K562 (cell line): ENCODE data around the gene HMOX2. TPM values are rescaled to one million over a fixed set of nuclear protein-coding genes. Genes with fewer than 3 reads are reported as not detected.

Source experiments
- ATAC-seq: fragments of 200-7000 bp; cut with Tn5 transposase; 3 replicates; pipeline ENCODE4 v1.9.1; 2020; ENCODE audit warnings: moderate library complexity
- BruUV-seq: library from RNA; stranded (reverse); fragments of 400-500 nt; replicated peaks from 2 replicates; lab custom pipeline; 2021; lab: Mats Ljungman, UMichigan
- CTCF ChIA-PET: fragments of 300-600 bp; formaldehyde crosslinking; extraction: SDS; loops from one replicate; lab custom pipeline; 2021; ENCODE audit warnings: low intra/inter-chr PET ratio; lab: Yijun Ruan, JAX
- POLR2A ChIA-PET: fragments of 300-600, 350-650 bp; sonication (Branson Sonifier 250); formaldehyde crosslinking; extraction: SDS; loops from one replicate; lab custom pipeline; 2021; ENCODE audit warnings: antibody characterized with exemption, inconsistent platforms; lab: Yijun Ruan, JAX
- DNase-seq, 4 experiments: peaks; one replicate each; pipeline versions ENCODE4 v3.0.0 to v3.0.0-alpha.2; 2011 to 2018; ENCODE audit warnings: low spot score in 3 of 4, mixed read lengths in 3 of 4; ENCODE audit errors: extremely low read depth in 1 of 4
- FAIRE-seq: peaks from 2 replicates; lab custom pipeline; 2011; peaks lifted over from hg19 to GRCh38; lab: Jason Lieb, UNC
- H2AFZ ChIP-seq: 2 replicates; pipeline ENCODE4 v1.6.0; 2011; ENCODE audit warnings: low read depth, low read length, control low read depth, inconsistent platforms
- H3K27ac ChIP-seq: fragments of 200-600 bp; 3 replicates; pipeline ENCODE4 v1.8.0; 2011; ENCODE audit warnings: low read depth, mild to moderate bottlenecking, control low read depth, inconsistent platforms, low read length, moderate library complexity, mixed read lengths; ENCODE audit errors: extremely low read depth
- H3K27me3 ChIP-seq, 2 experiments: fragments of 300-600 bp in 1 of 2; 2 replicates in 1 of 2; 3 replicates in 1 of 2; pipeline versions ENCODE4 v1.6.0 to v1.8.0; 2011; ENCODE audit warnings: inconsistent platforms in 2 of 2, low read length in 2 of 2, mild to moderate bottlenecking in 1 of 2, mixed read lengths in 1 of 2, moderate library complexity in 1 of 2; ENCODE audit not compliant: control insufficient read depth in 2 of 2, insufficient read depth in 2 of 2
- H3K36me3 ChIP-seq: fragments of 300-600 bp; 3 replicates; pipeline ENCODE4 v1.8.0; 2011; ENCODE audit warnings: mild to moderate bottlenecking, low read length, inconsistent platforms; ENCODE audit not compliant: control insufficient read depth, insufficient read depth
- H3K4me1 ChIP-seq, 2 experiments: fragments of 200-600 bp in 1 of 2; replicated peaks in 1 of 2; 2 replicates in 1 of 2; 3 replicates in 1 of 2; pipeline versions ENCODE4 v1.5.1 to v1.8.0; 2011; ENCODE audit warnings: inconsistent platforms in 2 of 2, low read length in 2 of 2, mild to moderate bottlenecking in 1 of 2, mixed read lengths in 1 of 2, moderate library complexity in 1 of 2; ENCODE audit not compliant: control insufficient read depth in 2 of 2, insufficient read depth in 2 of 2
- H3K4me2 ChIP-seq: 2 replicates; pipeline ENCODE4 v1.6.1; 2011; ENCODE audit warnings: low read length, control low read depth, inconsistent platforms, mixed read lengths; ENCODE audit not compliant: insufficient read depth
- H3K4me3 ChIP-seq: fragments of 200-600 bp; sonication (generic), shearing (Covaris generic); 2 replicates; pipeline ENCODE4 v1.5.1; 2016; ENCODE audit warnings: control low read depth, inconsistent platforms
- H3K79me2 ChIP-seq: fragments of 200-600 bp; 3 replicates; pipeline ENCODE4 v1.8.0; 2011; ENCODE audit warnings: low read length, inconsistent platforms; ENCODE audit not compliant: control insufficient read depth, insufficient read depth
- H3K9ac ChIP-seq, 2 experiments: 2 replicates each; pipeline versions ENCODE4 v1.6.0 to v1.6.1; 2011; ENCODE audit warnings: low read depth in 2 of 2, low read length in 2 of 2, control low read depth in 1 of 2, inconsistent platforms in 1 of 2, mild to moderate bottlenecking in 1 of 2, mixed read lengths in 1 of 2; ENCODE audit not compliant: insufficient read depth in 1 of 2
- H3K9me1 ChIP-seq: one replicate; pipeline ENCODE4 v1.6.0; 2011; ENCODE audit warnings: inconsistent platforms, mild to moderate bottlenecking, low read length, moderate library complexity; ENCODE audit not compliant: control insufficient read depth, insufficient read depth
- H3K9me3 ChIP-seq: replicated peaks from 2 replicates; pipeline ENCODE4 v1.5.1; 2011; ENCODE audit warnings: low read depth, low read length, inconsistent platforms; ENCODE audit not compliant: control insufficient read depth, insufficient read depth
- H4K20me1 ChIP-seq: replicated peaks from 2 replicates; pipeline ENCODE4 v1.6.1; 2011; ENCODE audit warnings: low read length, inconsistent platforms, mixed read lengths; ENCODE audit not compliant: control insufficient read depth, insufficient read depth
- ATF1 ChIP-seq, 2 experiments: fragments of 450-650 bp in 1 of 2; IDR thresholded peaks; 2 replicates each; pipeline ENCODE4 v1.6.1; 2016; ENCODE audit warnings: missing compliant biosample characterization in 1 of 2, missing genetic modification characterization in 1 of 2
- CHCHD3 ChIP-seq: fragments of 250-450 bp; sonication (Bioruptor Pico); IDR thresholded peaks from 2 replicates; pipeline ENCODE4 v2.1.2; 2022; ENCODE audit warnings: mild to moderate bottlenecking
- DPF2 ChIP-seq: fragments of 450-650 bp; IDR thresholded peaks from 2 replicates; pipeline ENCODE4 v1.6.1; 2016
- FOS ChIP-seq: IDR thresholded peaks from 3 replicates; pipeline ENCODE4 v1.6.1; 2011; ENCODE audit not compliant: insufficient read length; ENCODE audit errors: extremely low read depth
- FOXK2 ChIP-seq, 2 experiments: fragments of 450-650 bp; IDR thresholded peaks in 1 of 2; conservative IDR thresholded peaks in 1 of 2; 2 replicates each; pipeline ENCODE4 v1.6.1; 2016; ENCODE audit warnings: low read depth in 2 of 2, mild to moderate bottlenecking in 1 of 2
- LARP7 ChIP-seq: fragments of 450-650 bp; IDR thresholded peaks from 2 replicates; pipeline ENCODE4 v1.6.1; 2016
- RBBP5 ChIP-seq: fragments of 200-600 bp; sonication (generic); IDR thresholded peaks from 2 replicates; pipeline ENCODE4 v1.6.1; 2012; ENCODE audit warnings: borderline replicate concordance, mild to moderate bottlenecking, low read length, control low read depth, inconsistent platforms; ENCODE audit not compliant: insufficient read depth, poor library complexity, severe bottlenecking
- SPI1 ChIP-seq: IDR thresholded peaks from 2 replicates; pipeline ENCODE4 v1.6.1; 2011; ENCODE audit warnings: low read depth, low read length, control low read depth, borderline replicate concordance
- TAF1 ChIP-seq: IDR thresholded peaks from 2 replicates; pipeline ENCODE4 v1.6.1; 2011; ENCODE audit warnings: mild to moderate bottlenecking, low read length, moderate library complexity; ENCODE audit not compliant: insufficient read depth, control insufficient read depth, severe bottlenecking; ENCODE audit errors: extremely low read depth
- ZNF431 ChIP-seq: sonication (generic); formaldehyde crosslinking; IDR thresholded peaks from 2 replicates; pipeline ENCODE4 v1.8.0; 2022; ENCODE audit warnings: mild to moderate bottlenecking, missing genetic modification reagents
- WGBS: fragments of 100-300 bp; shearing (Covaris generic); methylation state at CpG from one replicate; pipeline ENCODE4 v1.1.6; 2016; ENCODE audit warnings: low coverage, mixed read lengths; ENCODE audit not compliant: insufficient coverage; ENCODE audit errors: missing lambda C conversion rate; 5-methylcytosine and 5-hydroxymethylcytosine counted together
- in situ Hi-C: fragments of 300-500 bp; cut with MboI; formaldehyde crosslinking; loops from 4 replicates; pipeline ENCODE4 v1.15.0; 2018; ENCODE audit warnings: inconsistent platforms, mixed read lengths
- intact Hi-C: fragments of 100-400 bp; cut with micrococcal nuclease; formaldehyde crosslinking; loops from 2 replicates; pipeline ENCODE4 v1.14.2; 2022
- polyA plus RNA-seq, 8 experiments: library from polyadenylated mRNA; depleted of rRNA in 4 of 8; stranded (reverse) in 5 of 8; unstranded in 3 of 8; fragments of >200 nt; fragmentation: Nextera tagmentation in 2 of 8; fragmentation: Illumina TruSeq in 1 of 8; extraction: Ambion mirVana in 2 of 8; extraction: Trizol in 1 of 8; gene quantifications; 2 replicates each; pipeline versions ENCODE4 v1.2.1 to v1.2.3, GENCODE V29; 2011 to 2014; ENCODE audit warnings: inconsistent platforms in 1 of 8, missing spikeins in 1 of 8
- total RNA-seq, 7 experiments: library from RNA; depleted of rRNA in 6 of 7; stranded (reverse); fragments of >200 nt in 6 of 7; fragmentation: Illumina TruSeq in 2 of 7; extraction: Trizol in 2 of 7; gene quantifications; 2 replicates each; pipeline versions ENCODE4 v1.2.1 to v1.2.3, GENCODE V29; 2011 to 2021; ENCODE audit warnings: low replicate concordance in 1 of 7
- TF ChIP-seq, protein P1 (sequence below), 3 experiments: IDR thresholded peaks in 2 of 3; conservative IDR thresholded peaks in 1 of 3; 2 replicates each; pipeline ENCODE4 v1.5.1; 2011 to 2012; ENCODE audit warnings: low read length in 3 of 3, mild to moderate bottlenecking in 3 of 3, control low read depth in 2 of 3, improper control_type of control experiment in 1 of 3, inconsistent platforms in 1 of 3, low read depth in 1 of 3, mixed read lengths in 1 of 3, moderate library complexity in 1 of 3; ENCODE audit not compliant: insufficient read depth in 2 of 3

The HMOX2 gene
- total and polyA plus RNA-seq, 9 of the 15 experiments (the other 6 are each of a cell fraction or from before 2014, with no cell fraction given) = 26.8 to 87.4 (median 57.4) TPM

DNA sequence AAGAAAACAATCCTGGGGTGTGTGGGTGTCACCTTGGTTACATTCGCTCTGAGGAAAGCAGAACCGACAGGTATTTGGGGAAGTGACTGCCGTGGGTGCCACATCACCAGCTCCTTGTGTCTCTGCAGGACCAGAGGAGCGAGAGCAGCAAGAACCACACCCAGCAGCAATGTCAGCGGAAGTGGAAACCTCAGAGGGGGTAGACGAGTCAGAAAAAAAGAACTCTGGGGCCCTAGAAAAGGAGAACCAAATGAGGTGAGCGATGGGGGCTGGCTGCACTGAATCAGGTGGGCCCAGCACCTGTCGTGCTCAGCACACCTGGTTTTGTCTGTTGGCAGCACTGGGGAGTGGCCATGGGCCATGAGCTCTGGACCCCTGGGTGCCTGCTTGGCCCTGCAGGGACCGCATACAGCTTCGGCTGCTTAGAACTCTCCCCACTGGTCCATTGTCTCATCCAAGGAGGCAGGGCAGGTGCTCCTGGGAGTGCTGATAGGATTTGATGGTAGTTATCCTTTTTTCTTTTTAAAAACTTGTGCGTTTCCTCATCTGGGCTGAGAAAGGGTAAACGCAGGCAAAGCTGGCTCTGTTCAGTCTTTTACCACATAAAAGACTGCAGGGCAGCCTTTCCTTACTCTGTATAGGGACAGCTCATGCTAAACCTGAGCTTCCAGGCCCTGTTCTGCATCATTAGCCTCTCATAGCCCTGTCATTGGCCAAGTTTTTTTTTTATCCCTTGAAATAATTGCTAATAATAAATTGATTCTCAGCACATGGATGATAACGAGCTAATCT lies 29.4 kb downstream of the HMOX2 start:
- Histone ChIP-seq H3K4me3 (no peak overlapping the region), H3K4me1 (peaks cover 0 to 4% of the 10 kb centered on the region in 2 experiments; a peak in 1 of 5 replicates)
- POLR2A ChIA-PET = interaction anchor here (0.6 to 1.3 kb wide), 3 partner anchors 11 to 78 kb away, joined by 3 to 4 read pairs (median 3); no protein-coding TSS in a partner anchor

DNA sequence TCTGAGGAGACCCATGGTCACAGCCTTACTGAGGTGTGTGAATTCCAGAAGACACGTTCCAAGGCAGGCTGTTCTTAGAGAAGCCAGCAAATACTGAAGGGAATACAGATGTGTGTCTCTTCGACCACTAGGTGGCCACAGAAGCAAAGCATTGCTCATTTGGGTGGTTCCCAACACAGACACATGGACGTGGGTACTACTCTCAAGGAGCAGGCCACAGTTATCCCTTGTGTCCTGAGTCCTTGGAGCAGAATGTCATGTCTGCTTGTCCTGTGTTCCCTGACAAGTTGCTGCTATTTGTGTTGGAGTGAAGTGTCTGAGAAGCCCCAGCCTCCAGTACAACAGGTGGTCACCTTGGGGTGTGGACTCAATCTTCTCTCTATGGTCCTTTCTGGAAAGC lies 30.3 kb downstream of the HMOX2 start:
- intact Hi-C loops = no loop called here
- no peak overlapping the region for H3K9ac ChIP-seq
- in situ Hi-C loops = no loop called here
- POLR2A ChIA-PET = no interaction called here
- no peaks in the 10 kb centered on the region for H3K9me1 ChIP-seq
- H3K36me3 ChIP-seq = peaks cover 57% of the 10 kb centered on the region; the same call in 2 of the 3 replicates
- peaks cover 14% of the 10 kb centered on the region; the same call in 1 of the 2 replicates for H4K20me1 ChIP-seq
- peak; percentile 92 for FAIRE-seq
- WGBS = 14% methylated on average over 3 of the region's 3 CpGs
- peak; percentile 98 for ATAC-seq
- CTCF ChIA-PET = interaction anchor here (0.5 to 0.8 kb wide), 2 partner anchors 42 to 44 kb away, joined by 3 to 5 read pairs; no protein-coding TSS in a partner anchor
- H3K4me1 ChIP-seq = peaks cover 0 to 4% of the 10 kb centered on the region in 2 experiments; a peak in 2 of 5 replicates
- H3K27me3 ChIP-seq = no peaks in the 10 kb centered on the region
- H3K4me3 ChIP-seq = no peak overlapping the region
- no peak overlapping the region for H3K27ac ChIP-seq
- BruUV-seq = no TSS peak
- peaks cover 7% of the 10 kb centered on the region; the same call in 2 of the 3 replicates for H3K79me2 ChIP-seq
- H3K4me2 ChIP-seq = no peak overlapping the region
- H2AFZ ChIP-seq = no peak overlapping the region
- no peaks in the 10 kb centered on the region for H3K9me3 ChIP-seq
- DNase-seq = peak; percentile 58 to 78 (median 64)
- TF ChIP-seq FOS (no peak), DPF2 (no peak), LARP7 (no peak), TAF1 (no peak), CHCHD3 (CRISPR knock-in tag) (no peak), ATF1 (CRISPR knock-in tag; IDR thresholded peaks at IDR 0.05) (no peak), ATF1 (tag; IDR thresholded peaks at IDR 0.05) (no peak), FOXK2 (conservative IDR thresholded peaks at IDR 0.05 in 1 of 2, IDR thresholded peaks at IDR 0.05 in 1 of 2; ENCODE audit: low read depth in 2 of 2) (0 out of 4 replicates have a peak, but pooled peaks of 1 of the 2 experiments have one; percentile 23)
- TF ChIP-seq, protein P1, sequence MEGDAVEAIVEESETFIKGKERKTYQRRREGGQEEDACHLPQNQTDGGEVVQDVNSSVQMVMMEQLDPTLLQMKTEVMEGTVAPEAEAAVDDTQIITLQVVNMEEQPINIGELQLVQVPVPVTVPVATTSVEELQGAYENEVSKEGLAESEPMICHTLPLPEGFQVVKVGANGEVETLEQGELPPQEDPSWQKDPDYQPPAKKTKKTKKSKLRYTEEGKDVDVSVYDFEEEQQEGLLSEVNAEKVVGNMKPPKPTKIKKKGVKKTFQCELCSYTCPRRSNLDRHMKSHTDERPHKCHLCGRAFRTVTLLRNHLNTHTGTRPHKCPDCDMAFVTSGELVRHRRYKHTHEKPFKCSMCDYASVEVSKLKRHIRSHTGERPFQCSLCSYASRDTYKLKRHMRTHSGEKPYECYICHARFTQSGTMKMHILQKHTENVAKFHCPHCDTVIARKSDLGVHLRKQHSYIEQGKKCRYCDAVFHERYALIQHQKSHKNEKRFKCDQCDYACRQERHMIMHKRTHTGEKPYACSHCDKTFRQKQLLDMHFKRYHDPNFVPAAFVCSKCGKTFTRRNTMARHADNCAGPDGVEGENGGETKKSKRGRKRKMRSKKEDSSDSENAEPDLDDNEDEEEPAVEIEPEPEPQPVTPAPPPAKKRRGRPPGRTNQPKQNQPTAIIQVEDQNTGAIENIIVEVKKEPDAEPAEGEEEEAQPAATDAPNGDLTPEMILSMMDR (IDR thresholded peaks at IDR 0.05 in 2 of 3, conservative IDR thresholded peaks at IDR 0.05 in 1 of 3; ENCODE audit: insufficient read depth in 2 of 3, low read depth in 1 of 3, low read length in 3 of 3) = peak; percentile 69 to 90 (median 88)

More for the DNA sequence above, 29.4 kb downstream of the HMOX2 start:
- peaks cover 48% of the 10 kb centered on the region; the same call in 2 of the 3 replicates for H3K36me3 ChIP-seq
- peaks cover 14% of the 10 kb centered on the region; the same call in 2 of the 3 replicates for H3K79me2 ChIP-seq
- no peak for TF ChIP-seq RBBP5
- TF ChIP-seq SPI1 = peak; percentile 30; the same call in 1 of the 2 replicates
- no peak for TF ChIP-seq ZNF431
- TF ChIP-seq, all 486 proteins: peak for 1
- ATAC-seq = no peak
- peak; percentile 52 for FAIRE-seq
- CTCF ChIA-PET = interaction anchor here (0.6 kb wide), 1 partner anchor 40 kb away, joined by 3 read pairs; no protein-coding TSS in a partner anchor
- 85% methylated on average over 12 of the region's 13 CpGs for WGBS
- no peak overlapping the region for H2AFZ ChIP-seq
- H3K9me1 ChIP-seq = no peaks in the 10 kb centered on the region
- no peak for DNase-seq
- no peak overlapping the region for H3K4me2 ChIP-seq
- in situ Hi-C loops (no loop called here), intact Hi-C loops (no loop called here)
- BruUV-seq = no TSS peak
- no peaks in the 10 kb centered on the region for H3K9me3 ChIP-seq
- peaks cover 14% of the 10 kb centered on the region; the same call in 1 of the 2 replicates for H4K20me1 ChIP-seq
- no peaks in the 10 kb centered on the region for H3K27me3 ChIP-seq
- H3K9ac ChIP-seq = peak overlapping the region in 1 of 2 experiments; percentile 32; a peak in 1 of 4 replicates
- no peak overlapping the region for H3K27ac ChIP-seq
